Activated CD8-positive, alpha-beta memory T cell treated with anti-CD3 and anti-CD28 coated beads, Interleukin-2, amount 10 ng/mL, durations not matched to agents 7 days and 5 days (primary cell): ENCODE data around the gene CHD3. TPM values are rescaled to one million over a fixed set of nuclear protein-coding genes. Genes with fewer than 3 reads are reported as not detected.
A peak's percentile ranks its signal among the peaks of the same experiment; 100 is the strongest.

Source experiments
- ATAC-seq: fragments of 150-1000 bp; cut with Tn5 transposase; one replicate; pipeline ENCODE4 v1.10.0; 2021; ENCODE audit warnings: moderate library complexity
- CTCF ChIA-PET: fragments of 350-600 bp; sonication (Branson Sonifier 250); formaldehyde crosslinking; loops from one replicate; lab custom pipeline; 2021; ENCODE audit warnings: antibody characterized with exemption; lab: Charles Lee
- DNase-seq: peaks from one replicate; pipeline ENCODE4 v3.0.0-alpha.2; 2020
- H3K27ac Mint-ChIP-seq: one replicate; pipeline ENCODE4 v1.8.0; 2021; ENCODE audit warnings: mild to moderate bottlenecking, mixed read lengths
- H3K27me3 Mint-ChIP-seq: one replicate; pipeline ENCODE4 v1.8.0; 2021; ENCODE audit warnings: mixed read lengths
- H3K36me3 Mint-ChIP-seq: one replicate; pipeline ENCODE4 v1.8.0; 2021; ENCODE audit warnings: mild to moderate bottlenecking, mixed read lengths
- H3K4me1 Mint-ChIP-seq: one replicate; pipeline ENCODE4 v1.8.0; 2021; ENCODE audit warnings: mixed read lengths
- H3K4me3 Mint-ChIP-seq: one replicate; pipeline ENCODE4 v1.8.0; 2021; ENCODE audit warnings: mild to moderate bottlenecking, moderate library complexity, mixed read lengths
- H3K9me3 Mint-ChIP-seq: one replicate; pipeline ENCODE4 v1.8.0; 2022; ENCODE audit warnings: low read depth, mixed read lengths
- total RNA-seq, 2 experiments: library from RNA; stranded (reverse); gene quantifications; one replicate each; pipeline ENCODE4 v1.2.3, GENCODE V29; 2021

Gene CHD3
- total RNA-seq, 2 experiments from 2014 or later = 139 to 147 TPM

DNA sequence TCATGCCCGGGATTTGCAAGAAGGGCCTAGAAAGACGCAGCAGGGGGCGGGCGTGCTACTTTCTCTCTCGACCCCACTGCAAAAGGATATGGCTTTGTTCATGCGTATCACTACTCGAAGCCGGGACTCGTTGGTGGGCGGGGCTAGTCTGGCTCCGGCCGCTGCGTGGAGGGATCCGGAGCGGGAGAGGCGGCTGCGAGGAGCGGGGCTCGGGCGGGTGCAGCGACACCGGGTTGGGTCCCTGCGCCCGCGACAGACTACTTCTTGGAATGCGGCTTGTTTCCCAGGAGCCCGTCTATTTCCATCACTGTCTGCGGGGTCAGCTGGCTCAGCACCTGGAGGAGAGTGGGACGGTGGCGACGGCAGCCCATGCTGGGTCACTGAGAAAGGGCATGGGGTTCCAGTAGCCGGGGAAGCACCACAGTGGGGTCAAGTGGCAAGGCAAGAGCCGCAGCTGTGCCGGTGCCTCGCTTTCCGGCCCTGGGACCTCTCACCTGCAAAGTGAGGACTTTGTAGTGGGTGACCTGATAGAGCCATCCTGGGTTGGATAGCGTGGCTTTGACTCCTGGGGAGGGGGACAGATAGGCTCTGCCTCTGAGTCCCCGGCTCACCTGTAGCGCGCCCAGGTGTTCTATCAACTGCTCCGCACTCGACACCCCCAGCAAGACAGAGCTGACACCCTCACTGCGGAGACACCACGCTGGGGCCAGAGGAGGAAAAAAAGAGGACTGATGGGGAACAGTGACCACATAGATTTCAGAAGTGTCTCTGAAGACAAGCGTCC lies 34.4 kb downstream of the CHD3 start:
- peak overlapping the region; percentile 72 for H3K27ac Mint-ChIP-seq
- no peaks in the 10 kb centered on the region for H3K27me3 Mint-ChIP-seq
- CTCF ChIA-PET = interaction anchor here (0.7 to 15.4 kb wide), 8 partner anchors 8 to 152 kb away, joined by 3 to 312 read pairs (median 3); partner anchors contain the start of genes CNTROB and TRAPPC1
- peak; percentile 89 for DNase-seq
- peaks cover 2% of the 10 kb centered on the region for H3K36me3 Mint-ChIP-seq
- no peaks in the 10 kb centered on the region for H3K9me3 Mint-ChIP-seq
- peaks cover 15% of the 10 kb centered on the region for H3K4me1 Mint-ChIP-seq
- ATAC-seq = peak; percentile 96
- peak overlapping the region; percentile 68 for H3K4me3 Mint-ChIP-seq

- no peaks in the 10 kb centered on the region for H3K9me3 Mint-ChIP-seq
- H3K36me3 Mint-ChIP-seq = peaks cover 5% of the 10 kb centered on the region
- CTCF ChIA-PET = no interaction called here
- H3K4me3 Mint-ChIP-seq = no peak overlapping the region
- H3K27me3 Mint-ChIP-seq = no peaks in the 10 kb centered on the region
- peaks cover 33% of the 10 kb centered on the region for H3K4me1 Mint-ChIP-seq
- H3K27ac Mint-ChIP-seq = no peak overlapping the region
- DNase-seq = no peak
- ATAC-seq = no peak
These were observed 39.0 kb downstream of the CHD3 start for GRCh38 chr17:7927596-7927995.

GRCh38 chr17:7929158-7930023 lies 40.8 kb downstream of the CHD3 start, which contains the start of gene KCNAB3:
Gene KCNAB3, minus strand, starts transcription at chr17:7929856. Its CDS starts 421 bp downstream, at chr17:7929435.
- H3K36me3 Mint-ChIP-seq = peaks cover 7% of the 10 kb centered on the region
- H3K9me3 Mint-ChIP-seq = no peaks in the 10 kb centered on the region
- peak within 1 kb of the TSS; percentile 97 for H3K27ac Mint-ChIP-seq
- ATAC-seq (peak; percentile 41), DNase-seq (peak; percentile 82)
- H3K27me3 Mint-ChIP-seq = no peaks in the 10 kb centered on the region
- CTCF ChIA-PET = interaction anchor here (0.9 to 12.2 kb wide), 4 partner anchors 12 to 190 kb away, joined by 3 to 130 read pairs (median 25); partner anchors contain the start of gene RNF227
- peak within 1 kb of the TSS; percentile 97 for H3K4me3 Mint-ChIP-seq
- H3K4me1 Mint-ChIP-seq = peaks cover 37% of the 10 kb centered on the region

DNA sequence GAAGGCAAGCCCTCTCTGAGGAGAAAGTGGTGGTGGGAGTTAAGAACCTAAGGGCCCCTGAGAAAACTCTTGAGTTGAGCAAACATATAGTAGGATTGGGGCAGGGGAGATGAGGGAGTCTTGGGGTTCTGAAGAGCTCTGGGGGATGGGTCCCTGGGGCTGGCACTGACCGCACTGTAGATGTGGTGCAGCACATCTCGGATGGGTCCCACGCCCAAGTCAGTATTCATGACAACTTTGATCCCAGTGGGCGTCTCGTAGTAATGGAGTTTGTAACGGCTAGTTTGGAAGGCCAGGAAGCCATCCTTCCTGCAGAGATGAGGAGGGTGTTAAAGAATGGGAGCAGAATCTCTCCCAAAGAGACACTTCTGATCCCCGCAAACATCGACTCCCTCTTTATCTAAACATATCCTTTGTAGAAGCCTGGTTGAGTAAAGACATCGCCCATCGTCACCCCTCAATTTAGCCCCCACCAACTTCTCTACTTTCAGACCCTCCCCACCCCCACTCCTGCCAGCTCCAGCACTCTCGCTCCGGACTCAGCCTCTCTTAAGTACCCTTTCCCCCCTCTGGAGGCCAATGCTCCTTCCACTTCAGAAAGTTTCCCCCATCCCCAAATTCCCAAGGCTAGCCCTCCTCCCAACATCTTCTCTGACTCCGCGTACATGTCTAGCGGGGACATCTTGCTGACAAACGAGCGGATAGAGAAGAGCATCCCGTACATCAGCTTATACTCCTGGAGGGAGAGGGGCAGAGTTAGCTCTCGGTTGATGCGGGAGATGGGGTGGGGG lies 42.4 kb downstream of the CHD3 start:
- peaks cover 50% of the 10 kb centered on the region for H3K4me1 Mint-ChIP-seq
- peak; percentile 42 for DNase-seq

DNA sequence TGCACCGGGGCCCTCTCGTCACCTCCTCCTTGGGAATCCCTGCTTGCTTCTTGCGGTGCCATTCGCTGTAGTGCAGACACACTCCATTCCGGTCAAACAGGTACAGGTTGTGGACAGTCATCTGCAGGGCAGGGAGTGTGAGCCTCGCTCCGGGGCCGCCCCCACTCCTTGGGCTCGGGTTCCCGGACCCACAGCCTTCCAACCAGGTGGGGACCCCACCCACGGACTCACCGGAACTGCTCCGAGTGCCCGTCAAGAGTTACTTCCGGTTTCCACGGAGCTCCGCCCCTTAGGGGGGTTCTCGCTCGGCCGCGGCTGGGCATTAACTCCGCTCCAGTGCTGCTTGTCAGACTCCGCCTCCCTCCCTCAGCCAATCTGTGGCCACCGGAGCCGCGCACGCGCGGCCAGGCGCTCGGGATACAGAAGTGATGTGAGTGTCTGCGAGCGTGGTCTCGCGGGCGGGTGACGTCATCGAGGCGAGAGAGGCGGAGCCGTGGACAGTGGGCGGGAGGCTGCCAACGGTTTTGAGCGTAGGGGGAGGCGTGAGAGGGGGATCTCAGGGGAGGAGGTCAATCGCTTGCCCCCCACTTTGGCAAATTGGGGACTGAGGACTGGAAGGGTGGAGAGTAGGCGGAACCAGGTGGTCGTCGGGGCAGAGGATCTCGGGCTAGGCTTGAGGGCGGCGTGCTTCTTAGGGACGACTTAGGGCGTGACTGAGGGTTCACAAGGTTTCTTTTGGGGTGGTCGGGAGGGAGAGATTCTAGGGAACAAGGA lies 43.3 kb downstream of the CHD3 start, which contains the start of the genes CNTROB and TRAPPC1:
Gene CNTROB (plus strand): TSS at position 498 of the 774 bp plus-strand sequence. CDS start 874 bp downstream, outside the sequence.
Gene TRAPPC1 (minus strand): TSS at position 238 of the 774 bp plus-strand sequence. CDS start 117 bp downstream, at position 121.
- Mint-ChIP-seq H3K9me3 (no peaks in the 10 kb centered on the region), H3K4me1 (peaks cover 54% of the 10 kb centered on the region), H3K27me3 (no peaks in the 10 kb centered on the region), H3K36me3 (peaks cover 28% of the 10 kb centered on the region), H3K27ac (peak within 1 kb of the TSS; percentile 97), H3K4me3 (peak within 1 kb of the TSS; percentile 97)
- CTCF ChIA-PET = interaction anchor here (0.6 to 12.2 kb wide), 25 partner anchors 9 to 244 kb away, joined by 3 to 130 read pairs (median 6); partner anchors contain the start of genes NAA38, RNF227 and TP53
- ATAC-seq (peak; percentile 97), DNase-seq (peak; percentile 100)

More for the DNA sequence above, 42.4 kb downstream of the CHD3 start:
- Mint-ChIP-seq H3K9me3 (no peaks in the 10 kb centered on the region), H3K27ac (peak overlapping the region; percentile 97), H3K36me3 (peaks cover 20% of the 10 kb centered on the region), H3K4me3 (peak overlapping the region; percentile 97), H3K27me3 (no peaks in the 10 kb centered on the region)
- ATAC-seq = no peak
- CTCF ChIA-PET = interaction anchor here (0.9 to 12.2 kb wide), 12 partner anchors 10 to 110 kb away, joined by 3 to 130 read pairs (median 6); partner anchors contain the start of gene RNF227

GRCh38 chr17:7932483-7932891 lies 43.9 kb downstream of the CHD3 start:
- CTCF ChIA-PET = interaction anchor here (0.6 to 12.2 kb wide), 28 partner anchors 9 to 245 kb away, joined by 3 to 130 read pairs (median 6); partner anchors contain the start of genes NAA38, RNF227 and TP53
- ATAC-seq (peak; percentile 25), DNase-seq (peak; percentile 58)
- peak overlapping the region; percentile 97 for H3K27ac Mint-ChIP-seq
- H3K4me3 Mint-ChIP-seq = peak overlapping the region; percentile 97
- peaks cover 54% of the 10 kb centered on the region for H3K4me1 Mint-ChIP-seq
- no peaks in the 10 kb centered on the region for H3K9me3 Mint-ChIP-seq
- H3K27me3 Mint-ChIP-seq = no peaks in the 10 kb centered on the region
- peaks cover 32% of the 10 kb centered on the region for H3K36me3 Mint-ChIP-seq

- DNase-seq (peak; percentile 70), ATAC-seq (no peak)
- H3K4me1 Mint-ChIP-seq = peaks cover 54% of the 10 kb centered on the region
- no peaks in the 10 kb centered on the region for H3K9me3 Mint-ChIP-seq
- CTCF ChIA-PET = interaction anchor here (0.7 to 12.2 kb wide), 25 partner anchors 8 to 140 kb away, joined by 3 to 130 read pairs (median 6); partner anchors contain the start of genes NAA38 and RNF227
- H3K4me3 Mint-ChIP-seq = peak overlapping the region; percentile 97
- no peaks in the 10 kb centered on the region for H3K27me3 Mint-ChIP-seq
- H3K36me3 Mint-ChIP-seq = peaks cover 31% of the 10 kb centered on the region
- peak overlapping the region; percentile 97 for H3K27ac Mint-ChIP-seq
These were observed 44.4 kb downstream of the CHD3 start for GRCh38 chr17:7932949-7933348.

DNA sequence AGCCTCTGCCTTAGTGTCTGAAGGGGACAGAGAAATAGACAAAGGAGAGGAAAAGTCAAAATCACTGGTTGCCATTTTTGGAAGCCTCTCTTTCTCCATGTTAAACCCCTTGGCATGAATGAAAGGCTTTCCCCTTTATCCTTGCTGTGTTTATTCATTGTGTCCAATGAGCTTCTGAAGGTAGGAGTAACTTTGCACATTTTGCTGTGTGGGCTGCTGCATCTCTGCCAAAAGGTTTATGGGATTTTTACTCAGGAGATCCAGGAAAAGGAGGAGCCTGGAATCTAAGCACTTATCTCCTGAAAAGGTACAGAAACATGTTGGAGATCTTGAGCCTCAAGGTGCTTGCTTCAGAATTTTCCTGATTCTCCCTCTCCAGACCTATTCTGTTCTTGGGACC lies 47.3 kb downstream of the CHD3 start:
- Mint-ChIP-seq H3K27me3 (no peaks in the 10 kb centered on the region), H3K4me1 (peaks cover 43% of the 10 kb centered on the region), H3K36me3 (peaks cover 49% of the 10 kb centered on the region), H3K4me3 (no peak overlapping the region), H3K9me3 (no peaks in the 10 kb centered on the region), H3K27ac (no peak overlapping the region)
- no peak for ATAC-seq
- CTCF ChIA-PET = interaction anchor here (0.6 to 12.2 kb wide), 7 partner anchors 8 to 122 kb away, joined by 3 to 130 read pairs (median 6); no protein-coding TSS in a partner anchor
- DNase-seq = no peak

- CTCF ChIA-PET = interaction anchor here (0.9 to 12.2 kb wide), 3 partner anchors 8 to 50 kb away, joined by 3 to 130 read pairs (median 8); partner anchors contain the start of genes CNTROB and TRAPPC1
- ATAC-seq (no peak), DNase-seq (no peak)
- Mint-ChIP-seq H3K27me3 (no peaks in the 10 kb centered on the region), H3K36me3 (peaks cover 68% of the 10 kb centered on the region), H3K27ac (no peak overlapping the region), H3K4me1 (peaks cover 14% of the 10 kb centered on the region), H3K4me3 (no peak overlapping the region), H3K9me3 (no peaks in the 10 kb centered on the region)
These were observed 51.4 kb downstream of the CHD3 start for GRCh38 chr17:7940034-7940433.

DNA sequence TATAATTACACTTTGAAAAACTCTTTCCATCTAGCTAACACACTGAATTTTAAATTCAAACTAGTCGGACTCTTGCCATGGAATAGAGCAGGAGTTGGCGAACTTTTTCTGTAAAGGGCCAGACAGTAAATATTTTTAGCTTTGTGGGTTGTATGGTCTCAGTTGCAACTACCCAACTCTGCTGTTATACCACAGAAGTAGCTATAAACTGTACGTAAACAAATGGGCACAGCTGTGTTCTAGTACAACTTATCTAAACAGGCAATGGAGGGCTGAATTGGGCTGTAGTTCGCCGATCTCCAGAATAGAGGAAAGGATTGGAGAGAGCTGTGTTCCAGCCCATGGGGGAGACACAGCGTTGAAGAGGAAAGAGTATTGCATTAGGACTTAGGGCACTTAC lies 52.2 kb downstream of the CHD3 start:
- Mint-ChIP-seq H3K9me3 (no peaks in the 10 kb centered on the region), H3K4me1 (peaks cover 9% of the 10 kb centered on the region), H3K27me3 (no peaks in the 10 kb centered on the region), H3K36me3 (peaks cover 66% of the 10 kb centered on the region), H3K27ac (no peak overlapping the region), H3K4me3 (no peak overlapping the region)
- DNase-seq = no peak
- CTCF ChIA-PET = interaction anchor here (0.6 to 12.2 kb wide), 5 partner anchors 8 to 128 kb away, joined by 3 to 130 read pairs (median 3); partner anchors contain the start of genes CNTROB and TRAPPC1
- no peak for ATAC-seq

- Mint-ChIP-seq H3K36me3 (peaks cover 65% of the 10 kb centered on the region), H3K27ac (no peak overlapping the region), H3K9me3 (no peaks in the 10 kb centered on the region), H3K4me3 (no peak overlapping the region), H3K27me3 (no peaks in the 10 kb centered on the region), H3K4me1 (peaks cover 3% of the 10 kb centered on the region)
- CTCF ChIA-PET = interaction anchor here (1.9 to 2.5 kb wide), 2 partner anchors 8 to 11 kb away, joined by 11 to 13 read pairs; partner anchors contain the start of genes CNTROB and TRAPPC1
- no peak for ATAC-seq
- DNase-seq = no peak
These were observed 54.7 kb downstream of the CHD3 start for GRCh38 chr17:7943291-7943690.
